GM19467 (cell line): ENCODE data around the gene KIAA0825.

Experiments
- ATAC-seq: cut with Tn5 transposase; IDR thresholded peaks from one replicate; pipeline ENCODE4 v1.9.1; 2021; ENCODE audit warnings: mild to moderate bottlenecking, moderate library complexity; ENCODE audit not compliant: unreplicated experiment

The KIAA0825 gene, protein sequence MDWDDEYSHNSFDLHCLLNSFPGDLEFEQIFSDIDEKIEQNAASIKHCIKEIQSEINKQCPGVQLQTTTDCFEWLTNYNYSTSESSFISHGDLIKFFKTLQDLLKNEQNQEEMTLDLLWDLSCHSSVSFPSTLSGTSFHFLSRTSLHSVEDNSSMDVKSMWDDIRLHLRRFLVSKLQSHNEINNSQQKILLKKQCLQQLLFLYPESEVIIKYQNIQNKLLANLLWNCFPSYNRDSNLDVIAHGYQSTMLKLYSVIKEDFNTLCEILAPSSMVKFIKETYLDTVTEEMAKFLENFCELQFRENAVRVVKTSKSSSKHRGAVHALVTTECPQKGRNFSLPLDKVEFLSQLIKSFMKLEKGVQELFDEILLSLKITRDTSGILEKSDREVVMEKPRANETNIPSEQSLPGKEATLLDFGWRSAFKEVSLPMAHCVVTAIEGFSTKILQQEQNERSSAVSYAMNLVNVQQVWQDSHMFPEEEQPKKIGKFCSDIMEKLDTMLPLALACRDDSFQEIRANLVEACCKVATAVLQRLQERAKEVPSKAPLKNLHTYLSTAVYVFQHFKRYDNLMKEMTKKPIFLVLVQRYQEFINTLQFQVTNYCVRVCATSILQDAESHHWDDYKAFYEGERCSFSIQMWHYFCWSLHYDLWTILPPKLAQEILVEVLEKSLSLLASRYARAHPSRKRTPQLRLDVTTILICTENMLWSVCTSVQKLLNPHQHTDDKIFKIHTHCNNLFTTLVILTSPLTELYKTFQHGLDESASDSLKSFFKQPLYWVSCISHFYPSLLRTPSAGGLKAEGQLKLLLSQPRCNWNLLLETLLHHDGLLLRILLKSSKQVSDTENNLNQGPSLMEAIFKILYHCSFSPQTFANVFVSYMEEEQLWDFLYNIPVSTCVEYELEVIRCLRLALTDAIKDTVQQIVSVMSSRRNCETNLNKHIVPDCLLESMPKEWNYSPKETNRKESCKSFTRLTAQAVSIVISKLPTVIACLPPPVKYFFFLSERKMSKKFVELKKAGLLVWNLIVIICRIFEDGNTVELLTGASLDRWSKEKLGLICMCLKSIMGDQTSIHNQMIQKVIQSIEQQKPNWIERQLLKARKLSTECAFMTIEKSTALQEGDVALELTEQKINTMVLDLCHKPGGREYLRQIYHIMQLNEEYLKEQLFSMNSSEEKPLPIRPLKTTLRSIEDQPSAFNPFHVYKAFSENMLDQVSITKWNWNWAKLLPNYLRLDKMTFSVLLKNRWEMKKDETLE (N-terminal part only)

GRCh38 chr5:94618493-94619328, at the start of gene KIAA0825, which contains the start of gene SLF1:
TSS of gene KIAA0825 (minus strand) at chr5:94618604. CDS start at chr5:94537126, 81,478 bp downstream.
TSS of gene SLF1 (plus strand) at chr5:94618669. CDS start at chr5:94628811, 10,142 bp downstream.
- peak; percentile 97 for ATAC-seq

DNA sequence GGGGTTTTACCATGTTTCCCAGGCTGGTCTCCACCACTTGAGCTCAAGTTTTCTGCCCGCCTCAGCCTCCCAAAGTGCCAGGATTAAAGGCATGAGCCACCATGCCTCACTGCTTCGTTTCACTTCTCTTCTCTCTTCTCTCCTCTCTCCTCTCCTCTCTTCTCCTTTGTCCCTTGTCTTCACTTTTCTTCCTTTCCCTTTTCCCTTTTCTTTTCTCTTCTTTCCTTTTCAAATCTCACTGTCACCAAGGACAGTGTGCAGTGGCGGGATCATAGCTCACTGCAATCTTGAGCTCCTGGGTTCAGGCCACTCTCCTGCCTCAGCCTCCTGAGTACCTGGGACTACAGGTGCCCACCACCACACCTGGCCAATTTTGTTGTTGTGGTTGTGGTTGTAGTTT, 49.5 kb upstream of the KIAA0825 start:
- ATAC-seq: no peak

DNA sequence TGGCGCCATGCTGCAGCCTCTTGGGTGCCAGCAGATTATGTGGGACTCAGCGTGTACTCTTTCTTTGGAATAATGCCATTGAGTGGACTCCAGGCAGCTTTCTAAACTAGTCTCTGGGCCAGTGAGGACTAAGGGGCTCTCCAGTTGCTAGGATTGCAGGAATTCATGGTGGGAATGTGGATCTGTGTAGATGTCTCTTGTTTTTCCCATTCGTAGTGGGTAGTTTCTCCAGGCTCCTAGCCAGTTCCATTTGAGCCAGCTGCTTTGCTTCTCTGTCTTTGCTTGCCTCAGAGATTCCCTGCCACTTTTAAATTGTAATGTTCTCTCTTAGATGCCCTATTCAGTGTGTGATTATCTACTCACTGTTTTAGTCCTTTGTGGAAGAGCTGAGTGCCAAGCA, 42.7 kb upstream of the KIAA0825 start:
- ATAC-seq: no peak

GRCh38 chr5:94660506-94660905, 42.1 kb upstream of the KIAA0825 start:
- no peak for ATAC-seq

GRCh38 chr5:94658272-94658671, 39.9 kb upstream of the KIAA0825 start:
- ATAC-seq: no peak

DNA sequence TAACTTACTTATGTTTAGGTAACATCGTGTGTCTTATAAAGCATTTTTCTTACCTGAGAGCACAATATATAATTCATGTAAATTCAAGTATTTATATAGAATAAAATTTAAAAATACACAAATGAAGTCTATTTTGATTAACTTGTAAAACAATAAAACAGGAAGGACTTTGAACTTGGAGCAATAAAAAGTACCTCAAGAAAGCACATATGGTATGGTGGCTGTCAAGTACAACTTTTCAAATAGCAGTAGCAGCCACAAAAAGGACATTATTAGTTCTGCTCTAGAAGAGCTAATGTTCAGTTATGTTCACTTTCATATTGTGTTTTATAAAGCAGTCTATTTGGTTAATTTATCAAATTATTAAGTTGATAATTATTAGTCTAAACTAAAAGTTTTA, 31.5 kb upstream of the KIAA0825 start:
- ATAC-seq: no peak

DNA sequence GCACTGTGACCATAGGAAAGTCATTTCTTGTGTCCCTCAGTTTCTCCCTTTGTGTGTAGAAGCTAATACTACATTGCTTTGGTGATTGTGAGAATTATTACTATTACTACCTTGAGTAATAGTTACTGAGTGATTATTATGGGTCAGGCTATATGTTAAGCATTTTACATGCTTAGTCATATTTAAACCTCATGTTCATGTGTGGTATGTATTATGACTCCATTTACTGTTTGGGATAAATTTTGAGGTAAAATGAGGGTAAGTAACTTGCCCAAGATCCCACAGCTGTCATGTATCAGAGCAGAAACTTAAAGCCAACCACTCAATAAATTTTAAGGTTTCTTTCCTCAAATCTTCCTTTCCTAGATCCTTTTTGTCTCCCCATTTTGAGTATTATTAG, 28.4 kb upstream of the KIAA0825 start:
- ATAC-seq: no peak

DNA sequence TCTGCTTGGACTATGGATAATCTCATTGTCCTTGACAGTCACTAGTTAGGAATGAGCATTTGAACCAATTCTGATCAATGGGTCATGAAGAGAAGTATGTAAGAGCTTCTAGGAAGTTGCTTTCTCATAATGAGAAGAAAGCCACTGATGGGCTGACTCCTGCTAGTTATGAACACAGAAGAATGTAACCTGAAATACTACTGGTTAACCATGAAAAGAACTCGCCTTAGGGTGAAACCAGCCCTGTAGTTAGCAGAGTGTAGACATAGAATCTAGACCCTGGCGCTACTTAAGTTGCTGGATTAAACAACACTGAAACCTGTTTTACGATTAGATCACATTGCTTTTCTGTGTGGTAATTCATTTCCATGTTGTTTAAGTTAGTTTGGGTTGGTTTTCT, 26.6 kb upstream of the KIAA0825 start:
- no peak for ATAC-seq

DNA sequence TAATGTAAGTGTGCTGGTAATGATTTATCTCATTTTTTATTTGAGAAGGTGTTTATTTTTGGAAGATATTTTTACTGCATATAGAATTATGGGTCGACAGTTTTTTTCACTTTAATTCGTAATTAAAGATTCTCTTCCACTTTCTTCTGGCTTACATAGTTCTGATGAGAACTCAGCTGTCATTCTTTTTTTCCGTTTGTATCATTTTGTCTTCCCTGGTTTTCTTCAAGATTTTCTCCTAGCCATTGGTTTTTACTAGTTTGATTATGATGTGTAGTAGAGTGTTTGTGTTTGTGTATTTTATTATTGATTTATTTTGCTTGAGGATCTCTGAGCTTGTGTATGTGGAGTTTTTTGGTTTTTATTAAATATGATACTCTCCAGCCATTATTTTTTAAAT, 21.8 kb upstream of the KIAA0825 start:
- no peak for ATAC-seq

GRCh38 chr5:94632024-94632423, 13.6 kb upstream of the KIAA0825 start:
- peak; percentile 94 for ATAC-seq

GRCh38 chr5:94627191-94627590, 8.8 kb upstream of the KIAA0825 start:
- no peak for ATAC-seq

DNA sequence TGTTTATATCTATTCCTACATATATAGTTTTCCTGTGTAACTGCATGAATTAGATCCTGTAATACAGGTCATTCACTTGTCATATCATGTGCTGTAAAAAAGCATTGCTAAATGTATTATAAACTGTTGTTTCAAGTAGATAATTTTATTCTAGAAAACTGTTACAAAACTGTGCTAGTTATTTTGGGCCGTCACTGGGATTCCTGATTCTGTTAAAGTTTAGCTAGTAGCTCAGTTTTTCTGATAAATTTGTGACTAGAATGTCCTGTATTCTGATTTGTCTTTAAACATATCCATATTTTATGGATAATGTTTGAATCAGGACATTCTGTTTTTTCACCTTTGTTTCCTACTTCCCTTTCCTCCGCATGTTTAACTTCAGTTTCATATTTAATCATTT, 5.5 kb upstream of the KIAA0825 start:
- ATAC-seq: no peak

GRCh38 chr5:94623011-94623410, 4.6 kb upstream of the KIAA0825 start:
- no peak for ATAC-seq

GRCh38 chr5:94621763-94622162, 3.4 kb upstream of the KIAA0825 start:
- ATAC-seq: no peak

DNA sequence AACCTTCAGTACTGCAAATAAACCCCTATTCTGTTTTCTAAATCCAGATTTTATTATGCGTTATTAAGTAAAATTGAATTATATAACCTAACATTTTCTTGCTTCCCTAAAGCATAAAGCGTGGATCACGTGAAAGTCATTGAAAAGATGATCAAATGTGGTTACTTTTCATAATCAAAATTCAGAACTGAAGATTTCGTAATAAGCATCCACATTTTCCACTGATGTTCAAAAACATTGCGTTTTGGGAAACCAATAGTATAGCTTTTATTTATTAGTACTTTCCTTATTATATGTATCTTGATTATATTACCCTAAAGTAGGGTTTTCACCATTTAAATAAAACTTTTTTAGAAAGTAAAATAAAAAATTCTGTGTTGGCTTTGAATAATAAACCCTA, 1.9 kb upstream of the KIAA0825 start:
- ATAC-seq: no peak

- ATAC-seq: peak; percentile 30
These were observed 343 bp downstream of the KIAA0825 start for GRCh38 chr5:94618029-94618492.

GRCh38 chr5:94615862-94616261, 2.5 kb downstream of the KIAA0825 start:
- no peak for ATAC-seq

DNA sequence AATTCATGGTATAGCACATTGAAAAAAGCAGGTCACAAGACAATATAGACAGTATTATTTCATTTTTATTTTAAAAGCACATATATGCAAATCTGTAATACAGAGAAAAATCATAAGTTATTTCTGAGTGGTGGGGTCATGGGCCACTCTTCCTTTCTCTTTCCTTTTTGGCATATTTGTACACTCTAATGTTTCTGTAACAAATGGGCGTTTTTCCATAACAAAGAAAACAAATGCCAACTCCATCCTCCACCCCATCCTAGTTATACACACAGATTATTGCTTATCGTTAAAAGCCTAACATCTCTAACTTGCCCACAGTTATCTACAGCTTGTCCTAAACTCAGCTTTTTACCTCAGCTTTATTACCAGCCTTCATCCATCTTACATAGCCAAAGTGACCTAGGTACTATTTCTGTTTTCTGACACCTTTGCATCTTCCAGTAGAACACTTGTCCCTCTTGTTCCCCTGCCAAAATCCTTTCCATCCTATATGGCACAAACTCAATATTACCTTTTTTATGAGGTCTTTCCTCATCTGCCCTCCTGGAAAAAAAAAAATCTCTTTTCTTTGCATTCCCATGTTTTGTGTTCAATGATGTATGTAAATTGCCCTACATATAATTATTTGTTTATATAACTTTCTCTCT, 4.1 kb downstream of the KIAA0825 start:
- ATAC-seq: no peak

DNA sequence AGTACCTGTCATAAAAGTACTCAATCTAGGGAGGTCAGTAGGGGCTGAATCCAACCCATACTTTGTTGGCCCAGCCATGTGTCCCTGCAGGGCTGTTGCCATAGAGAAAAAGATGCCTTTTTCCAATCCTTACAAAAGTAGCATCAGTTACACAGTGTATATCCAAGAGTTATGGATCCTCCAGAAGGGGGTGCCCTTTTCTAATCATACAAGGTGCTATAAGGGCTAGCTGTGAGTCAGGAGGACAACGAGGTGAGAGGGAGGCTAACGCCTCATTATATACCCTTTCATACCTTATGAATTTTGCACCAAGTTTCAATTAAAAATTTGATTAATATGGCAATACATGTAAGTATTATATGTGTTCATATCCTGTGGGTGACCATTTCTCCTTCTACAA, 4.8 kb downstream of the KIAA0825 start:
- no peak for ATAC-seq
